Mesenchymal stem cell (in vitro differentiated cells and primary cell): ENCODE measurements around the gene EXOC8.

Experiments used
- DNase-seq: peaks from one replicate; pipeline ENCODE4 v3.0.0-alpha.2; 2013
- H2AFZ ChIP-seq: one replicate; pipeline ENCODE4 v1.6.1; 2013; ENCODE audit warnings: low read depth, mild to moderate bottlenecking, control low read depth, inconsistent platforms, low read length, moderate library complexity
- H2AK5ac ChIP-seq: 2 replicates; pipeline ENCODE4 v1.6.1; 2013; ENCODE audit warnings: low read length, moderate library complexity, mild to moderate bottlenecking, inconsistent platforms; ENCODE audit not compliant: severe bottlenecking
- H2BK120ac ChIP-seq: one replicate; pipeline ENCODE4 v1.6.1; 2013; ENCODE audit warnings: low read depth, mild to moderate bottlenecking, inconsistent platforms, low read length, moderate library complexity
- H2BK12ac ChIP-seq, 2 experiments: one replicate each; pipeline ENCODE4 v1.6.1; 2013; ENCODE audit warnings: inconsistent platforms in 2 of 2, low read length in 2 of 2, mild to moderate bottlenecking in 2 of 2, moderate library complexity in 2 of 2, control low read depth in 1 of 2
- H2BK15ac ChIP-seq: one replicate; pipeline ENCODE4 v1.6.1; 2013; ENCODE audit warnings: mild to moderate bottlenecking, low read depth, inconsistent platforms; ENCODE audit not compliant: poor library complexity, severe bottlenecking
- H2BK5ac ChIP-seq: 2 replicates; pipeline ENCODE4 v1.6.1; 2013; ENCODE audit warnings: low read depth, mild to moderate bottlenecking, low read length, control low read depth, inconsistent platforms; ENCODE audit not compliant: poor library complexity, severe bottlenecking
- H3K14ac ChIP-seq, 2 experiments: one replicate each; pipeline ENCODE4 v1.6.1; 2013; ENCODE audit warnings: inconsistent platforms in 2 of 2, low read length in 2 of 2, control low read depth in 1 of 2, mild to moderate bottlenecking in 1 of 2, moderate library complexity in 1 of 2
- H3K18ac ChIP-seq, 2 experiments: one replicate each; pipeline ENCODE4 v1.6.1; 2013; ENCODE audit warnings: inconsistent platforms in 2 of 2, low read length in 2 of 2, control low read depth in 1 of 2, low read depth in 1 of 2, mild to moderate bottlenecking in 1 of 2
- H3K23ac ChIP-seq, 2 experiments: one replicate each; pipeline ENCODE4 v1.6.1; 2013; ENCODE audit warnings: inconsistent platforms in 2 of 2, low read length in 2 of 2, mild to moderate bottlenecking in 2 of 2, moderate library complexity in 2 of 2, control low read depth in 1 of 2
- H3K27ac ChIP-seq: 2 replicates; pipeline ENCODE4 v1.5.1; 2013; ENCODE audit warnings: mild to moderate bottlenecking, moderate library complexity, low read length, control low read depth, inconsistent platforms; ENCODE audit not compliant: poor library complexity, severe bottlenecking
- H3K27me3 ChIP-seq, 2 experiments: 2 replicates each; pipeline versions ENCODE4 v1.6.1 to v1.7.0; 2013; ENCODE audit warnings: low read length in 2 of 2, mild to moderate bottlenecking in 2 of 2, moderate library complexity in 2 of 2, control low read depth in 1 of 2, inconsistent platforms in 1 of 2; ENCODE audit not compliant: control insufficient read depth in 1 of 2, insufficient read depth in 1 of 2
- H3K36me3 ChIP-seq, 2 experiments: 2 replicates each; pipeline versions ENCODE4 v1.6.1 to v1.7.0; 2013; ENCODE audit warnings: low read length in 2 of 2, control low read depth in 1 of 2, inconsistent platforms in 1 of 2, low read depth in 1 of 2, mild to moderate bottlenecking in 1 of 2; ENCODE audit not compliant: insufficient read depth in 2 of 2, control insufficient read depth in 1 of 2
- H3K4ac ChIP-seq, 2 experiments: one replicate each; pipeline ENCODE4 v1.6.1; 2013; ENCODE audit warnings: inconsistent platforms in 2 of 2, low read length in 2 of 2, mild to moderate bottlenecking in 2 of 2, moderate library complexity in 2 of 2, control low read depth in 1 of 2, low read depth in 1 of 2
- H3K4me1 ChIP-seq: 2 replicates; pipeline ENCODE4 v1.6.1; 2013; ENCODE audit warnings: low read depth, low read length, control low read depth; ENCODE audit not compliant: control insufficient read depth, insufficient read depth
- H3K4me2 ChIP-seq: 2 replicates; pipeline ENCODE4 v1.6.1; 2013; ENCODE audit warnings: low read length, mild to moderate bottlenecking, inconsistent platforms; ENCODE audit not compliant: poor library complexity, severe bottlenecking
- H3K4me3 ChIP-seq, 2 experiments: 2 replicates each; pipeline versions ENCODE4 v1.5.1 to v1.7.0; 2013; ENCODE audit warnings: low read length in 2 of 2, mild to moderate bottlenecking in 2 of 2, control low read depth in 1 of 2, low read depth in 1 of 2; ENCODE audit not compliant: insufficient read depth in 1 of 2
- H3K79me1 ChIP-seq: replicated peaks from 2 replicates; pipeline ENCODE4 v1.6.1; 2013; ENCODE audit warnings: mild to moderate bottlenecking, control low read depth, low read length, inconsistent platforms; ENCODE audit not compliant: poor library complexity, severe bottlenecking
- H3K9ac ChIP-seq: 2 replicates; pipeline ENCODE4 v1.7.0; 2013; ENCODE audit warnings: mild to moderate bottlenecking, low read length, moderate library complexity
- H3K9me3 ChIP-seq: 2 replicates; pipeline ENCODE4 v1.7.0; 2013; ENCODE audit warnings: mild to moderate bottlenecking, low read length; ENCODE audit not compliant: control insufficient read depth
- H4K8ac ChIP-seq: one replicate; pipeline ENCODE4 v1.6.1; 2013; ENCODE audit warnings: inconsistent platforms, mild to moderate bottlenecking, low read length, moderate library complexity
- H4K91ac ChIP-seq: one replicate; pipeline ENCODE4 v1.6.1; 2013; ENCODE audit warnings: mild to moderate bottlenecking, low read length, inconsistent platforms
- WGBS: methylation state at CpG from one replicate; pipeline ENCODE4 v1.1.7; 2013; ENCODE audit warnings: mixed read lengths; 5-methylcytosine and 5-hydroxymethylcytosine counted together

The EXOC8 gene

DNA sequence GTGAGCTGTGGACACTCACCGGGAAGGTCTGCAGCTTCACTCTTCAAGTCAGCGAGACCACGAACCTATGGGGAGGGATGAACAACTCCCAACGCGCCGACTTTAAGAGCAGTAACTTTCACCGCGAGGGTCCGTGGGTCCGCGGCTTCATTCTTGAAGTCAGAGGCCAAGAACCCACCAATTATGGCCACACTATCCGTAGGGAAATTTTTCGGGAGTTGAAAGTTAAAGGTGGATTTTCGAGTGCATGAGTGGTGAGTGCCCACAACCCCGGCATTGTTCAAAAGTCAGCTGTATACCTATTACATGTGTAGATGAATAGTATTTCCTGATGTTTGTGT is 19.7 kb downstream of the EXOC8 start:
- Histone ChIP-seq H4K91ac (no peak overlapping the region), H3K9ac (no peak overlapping the region), H3K36me3 (no peaks in the 10 kb centered on the region), H3K9me3 (no peaks in the 10 kb centered on the region), H2AK5ac (no peak overlapping the region), H3K4me1 (no peaks in the 10 kb centered on the region), H2BK5ac (no peak overlapping the region), H3K27me3 (no peaks in the 10 kb centered on the region), H2BK15ac (no peak overlapping the region), H3K79me1 (no peaks in the 10 kb centered on the region), H2BK12ac (no peak overlapping the region), H3K23ac (no peak overlapping the region), H3K4me3 (no peak overlapping the region), H2AFZ (no peak overlapping the region), H3K4me2 (no peak overlapping the region), H3K18ac (no peak overlapping the region), H3K27ac (no peak overlapping the region), H3K4ac (no peak overlapping the region), H4K8ac (no peak overlapping the region), H3K14ac (no peak overlapping the region), H2BK120ac (no peak overlapping the region)
- WGBS, result 97% methylated on average over 13 of the region's 15 CpGs
- DNase-seq, result no peak

DNA sequence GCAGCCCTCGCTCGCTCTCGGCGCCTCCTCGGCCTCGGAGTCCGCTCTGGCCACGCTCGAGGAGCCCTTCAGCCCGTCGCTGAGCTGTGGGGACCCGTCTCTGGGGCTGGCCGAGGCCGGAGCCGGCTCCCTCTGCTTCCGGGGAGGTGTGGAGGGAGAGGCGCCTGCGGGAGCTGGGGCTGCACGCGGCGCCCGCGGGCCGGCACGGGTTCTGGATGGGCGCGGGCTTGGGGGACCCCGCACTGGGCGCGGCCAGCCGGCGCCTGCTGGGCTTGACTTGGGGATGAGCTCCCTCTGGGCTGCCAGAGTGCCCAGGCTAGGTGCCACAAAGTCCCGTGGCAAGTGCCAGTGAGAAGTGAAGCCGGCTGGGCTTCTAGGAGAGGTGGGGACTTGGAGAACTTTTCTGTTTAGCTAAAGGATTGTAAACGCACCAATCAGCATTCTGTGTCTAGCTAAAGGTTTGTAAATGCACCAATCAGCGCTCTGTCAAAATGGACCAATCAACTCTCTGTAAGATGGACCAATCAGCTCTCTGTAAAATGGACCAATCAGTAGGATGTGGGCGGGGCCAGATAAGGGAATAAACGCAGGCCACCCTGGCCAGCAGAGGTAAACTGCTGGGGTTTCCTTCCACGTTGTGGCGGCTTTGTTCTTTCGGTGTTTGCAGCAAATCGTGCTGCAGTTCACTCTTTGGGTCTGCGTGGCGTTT is 20.2 kb downstream of the EXOC8 start:
- Histone ChIP-seq H3K4me2 (no peak overlapping the region), H2BK120ac (no peak overlapping the region), H3K9me3 (no peaks in the 10 kb centered on the region), H3K36me3 (no peaks in the 10 kb centered on the region), H3K23ac (no peak overlapping the region), H3K4me3 (no peak overlapping the region), H3K79me1 (no peaks in the 10 kb centered on the region), H4K91ac (no peak overlapping the region), H2BK15ac (no peak overlapping the region), H3K4ac (no peak overlapping the region), H2AK5ac (no peak overlapping the region), H3K4me1 (no peaks in the 10 kb centered on the region), H4K8ac (no peak overlapping the region), H3K27me3 (no peaks in the 10 kb centered on the region), H3K18ac (no peak overlapping the region), H2BK5ac (no peak overlapping the region), H2AFZ (no peak overlapping the region), H3K14ac (no peak overlapping the region), H3K9ac (no peak overlapping the region), H3K27ac (no peak overlapping the region), H2BK12ac (no peak overlapping the region)
- DNase-seq, result no peak
- 93% methylated on average over 44 of the region's 44 CpGs for WGBS

DNA sequence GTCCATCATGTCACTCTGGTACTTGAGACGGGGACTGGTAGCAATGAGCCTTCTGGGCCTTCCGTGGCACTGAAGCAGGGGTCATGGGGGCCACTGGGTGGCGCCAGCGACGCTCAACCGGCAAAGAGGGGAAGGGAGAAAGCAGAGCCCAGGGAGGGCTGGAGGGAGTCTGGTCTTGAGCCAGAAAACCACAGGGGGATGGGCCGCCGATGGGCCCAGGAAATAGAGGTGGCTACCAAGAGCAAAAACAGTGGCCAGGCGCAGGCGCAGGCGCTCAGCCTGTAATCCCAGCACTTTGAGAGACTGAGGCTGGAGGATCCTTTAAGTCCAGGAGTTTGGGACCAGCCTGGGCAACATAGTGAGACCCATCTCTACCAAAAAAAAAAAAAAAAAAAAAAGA is 21.8 kb downstream of the EXOC8 start:
- Histone ChIP-seq H2BK15ac (no peak overlapping the region), H3K4ac (no peak overlapping the region), H2BK120ac (no peak overlapping the region), H2BK12ac (no peak overlapping the region), H2AFZ (no peak overlapping the region), H3K27me3 (no peaks in the 10 kb centered on the region), H3K18ac (no peak overlapping the region), H4K91ac (no peak overlapping the region), H4K8ac (peak overlapping the region; percentile 30), H3K27ac (no peak overlapping the region), H3K23ac (no peak overlapping the region), H3K36me3 (no peaks in the 10 kb centered on the region), H3K9ac (no peak overlapping the region), H3K14ac (no peak overlapping the region), H3K79me1 (no peaks in the 10 kb centered on the region), H3K4me3 (no peak overlapping the region), H3K4me1 (no peaks in the 10 kb centered on the region), H2AK5ac (no peak overlapping the region), H3K9me3 (no peaks in the 10 kb centered on the region), H2BK5ac (no peak overlapping the region), H3K4me2 (no peak overlapping the region)
- 40% methylated on average over 11 of the region's 11 CpGs for WGBS
- DNase-seq, result peak; percentile 34

DNA sequence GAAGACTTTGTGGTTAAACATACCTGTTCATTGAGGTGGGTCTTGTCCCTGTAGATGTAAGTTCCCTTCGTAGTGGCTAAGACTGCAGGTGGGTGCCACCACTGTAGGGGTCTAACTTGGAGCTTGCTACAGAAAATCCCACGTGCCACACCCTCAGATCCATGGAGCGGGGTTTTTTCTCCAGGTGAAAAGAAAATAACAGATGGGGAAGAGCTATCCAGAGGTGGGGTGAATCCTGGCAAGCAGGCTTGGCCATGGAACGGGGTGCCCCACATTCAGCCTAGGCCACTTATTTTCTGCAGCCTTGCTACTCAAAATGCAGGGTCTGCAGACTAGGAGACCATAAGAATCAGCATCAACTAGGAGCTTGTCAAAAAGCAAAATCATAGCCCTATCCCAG is 24.0 kb downstream of the EXOC8 start:
- H3K4me3 ChIP-seq, result no peak overlapping the region
- H2AK5ac ChIP-seq, result no peak overlapping the region
- no peaks in the 10 kb centered on the region for H3K79me1 ChIP-seq
- H3K23ac ChIP-seq, result no peak overlapping the region
- DNase-seq, result no peak
- H3K9me3 ChIP-seq, result no peaks in the 10 kb centered on the region
- H2BK15ac ChIP-seq, result no peak overlapping the region
- H4K8ac ChIP-seq, result no peak overlapping the region
- H3K14ac ChIP-seq, result no peak overlapping the region
- H3K36me3 ChIP-seq, result no peaks in the 10 kb centered on the region
- H3K27ac ChIP-seq, result no peak overlapping the region
- H2AFZ ChIP-seq, result no peak overlapping the region
- H2BK5ac ChIP-seq, result no peak overlapping the region
- no peak overlapping the region for H3K4ac ChIP-seq
- no peak overlapping the region for H3K9ac ChIP-seq
- H3K18ac ChIP-seq, result no peak overlapping the region
- H4K91ac ChIP-seq, result no peak overlapping the region
- no peaks in the 10 kb centered on the region for H3K27me3 ChIP-seq
- H3K4me2 ChIP-seq, result no peak overlapping the region
- H3K4me1 ChIP-seq, result no peaks in the 10 kb centered on the region
- WGBS, result 89% methylated on average over 4 of the region's 4 CpGs
- H2BK120ac ChIP-seq, result no peak overlapping the region
- H2BK12ac ChIP-seq, result no peak overlapping the region
